Stomach (tissue), 4 donors: Measurements from ENCODE around the gene ORMDL3.

ENCODE experiments used
- POLR2A ChIP-seq, 4 donors: fragments of 450-650 bp; IDR thresholded peaks; one replicate each; pipeline ENCODE4 v1.6.1; 2016; ENCODE audit warnings: antibody characterized with exemption in 4 of 4, control low read depth in 2 of 4, mild to moderate bottlenecking in 1 of 4, moderate library complexity in 1 of 4
- POLR2AphosphoS5 ChIP-seq, 3 donors: sonication (generic); formaldehyde crosslinking; IDR thresholded peaks; one replicate each; pipeline ENCODE4 v1.6.1; 2016; ENCODE audit warnings: antibody characterized with exemption in 3 of 3
- TF ChIP-seq, protein P1 (sequence below), 7 experiments: fragments of 450-650 bp in 4 of 7; fragments of 200-600 bp in 3 of 7; sonication (generic) in 3 of 7; IDR thresholded peaks; one replicate each; pipeline ENCODE4 v1.5.1; 2016 to 2019; ENCODE audit warnings: antibody characterized with exemption in 7 of 7, control low read depth in 2 of 7, mild to moderate bottlenecking in 1 of 7

GRCh38 chr17:39963829-39964228 is 36.4 kb upstream of the ORMDL3 start:
- TF ChIP-seq, protein P1, sequence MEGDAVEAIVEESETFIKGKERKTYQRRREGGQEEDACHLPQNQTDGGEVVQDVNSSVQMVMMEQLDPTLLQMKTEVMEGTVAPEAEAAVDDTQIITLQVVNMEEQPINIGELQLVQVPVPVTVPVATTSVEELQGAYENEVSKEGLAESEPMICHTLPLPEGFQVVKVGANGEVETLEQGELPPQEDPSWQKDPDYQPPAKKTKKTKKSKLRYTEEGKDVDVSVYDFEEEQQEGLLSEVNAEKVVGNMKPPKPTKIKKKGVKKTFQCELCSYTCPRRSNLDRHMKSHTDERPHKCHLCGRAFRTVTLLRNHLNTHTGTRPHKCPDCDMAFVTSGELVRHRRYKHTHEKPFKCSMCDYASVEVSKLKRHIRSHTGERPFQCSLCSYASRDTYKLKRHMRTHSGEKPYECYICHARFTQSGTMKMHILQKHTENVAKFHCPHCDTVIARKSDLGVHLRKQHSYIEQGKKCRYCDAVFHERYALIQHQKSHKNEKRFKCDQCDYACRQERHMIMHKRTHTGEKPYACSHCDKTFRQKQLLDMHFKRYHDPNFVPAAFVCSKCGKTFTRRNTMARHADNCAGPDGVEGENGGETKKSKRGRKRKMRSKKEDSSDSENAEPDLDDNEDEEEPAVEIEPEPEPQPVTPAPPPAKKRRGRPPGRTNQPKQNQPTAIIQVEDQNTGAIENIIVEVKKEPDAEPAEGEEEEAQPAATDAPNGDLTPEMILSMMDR (IDR thresholded peaks at IDR 0.05) = no peak
- TF ChIP-seq POLR2AphosphoS5 (IDR thresholded peaks at IDR 0.05) (no peak), POLR2A (IDR thresholded peaks at IDR 0.05) (no peak)
